Endothelial cell of umbilical vein (primary cell): Measurements from ENCODE around the gene HIP1R. TPM values are rescaled to one million over a fixed set of nuclear protein-coding genes. Genes with fewer than 3 reads are reported as not detected.

ENCODE experiments used
- BruUV-seq: library from RNA; stranded (reverse); fragments of 400-500 nt; replicated peaks from 2 replicates; lab custom pipeline; 2021; lab: Mats Ljungman, UMichigan
- CTCF ChIA-PET: fragments of 300-600, 350-600 bp; sonication (Branson Sonifier 250); formaldehyde crosslinking; loops from one replicate; lab custom pipeline; 2021; ENCODE audit warnings: antibody characterized with exemption, inconsistent platforms; lab: Charles Lee
- POLR2A ChIA-PET: fragments of 300-600, 350-600 bp; sonication (Branson Sonifier 250); formaldehyde crosslinking; loops from one replicate; lab custom pipeline; 2021; ENCODE audit warnings: antibody characterized with exemption, inconsistent platforms; lab: Charles Lee
- DNase-seq: peaks from one replicate; pipeline ENCODE4 v3.0.0-alpha.2; 2011; ENCODE audit warnings: low read depth, low spot score
- FAIRE-seq: peaks from 2 replicates; lab custom pipeline; 2011; peaks lifted over from hg19 to GRCh38; lab: Jason Lieb, UNC
- H2AFZ ChIP-seq: 2 replicates; pipeline ENCODE4 v1.6.0; 2012; ENCODE audit warnings: low read depth, low read length, control low read depth, inconsistent platforms
- H3K27ac ChIP-seq: 2 replicates; pipeline ENCODE4 v1.5.1; 2011; ENCODE audit warnings: low read depth, mild to moderate bottlenecking, control low read depth, low read length, moderate library complexity; ENCODE audit not compliant: insufficient read depth
- H3K27me3 ChIP-seq, 2 experiments: 2 replicates each; pipeline versions ENCODE4 v1.6.0 to v1.6.1; 2011; ENCODE audit warnings: low read length in 2 of 2, mixed read lengths in 1 of 2; ENCODE audit not compliant: control insufficient read depth in 2 of 2, insufficient read depth in 2 of 2
- H3K36me3 ChIP-seq, 2 experiments: 2 replicates in 1 of 2; 3 replicates in 1 of 2; pipeline ENCODE4 v1.5.1; 2011; ENCODE audit warnings: low read length in 2 of 2, mild to moderate bottlenecking in 1 of 2, moderate library complexity in 1 of 2; ENCODE audit not compliant: control insufficient read depth in 2 of 2, insufficient read depth in 2 of 2; ENCODE audit errors: extremely low read depth in 1 of 2
- H3K4me1 ChIP-seq: 3 replicates; pipeline ENCODE4 v1.5.1; 2011; ENCODE audit warnings: mild to moderate bottlenecking, low read length; ENCODE audit not compliant: control insufficient read depth, insufficient read depth; ENCODE audit errors: extremely low read depth
- H3K4me2 ChIP-seq: 2 replicates; pipeline ENCODE4 v1.6.1; 2011; ENCODE audit warnings: low read length, control low read depth, mixed read lengths; ENCODE audit not compliant: insufficient read depth
- H3K4me3 ChIP-seq, 3 experiments: fragments of 200-600 bp in 1 of 3; sonication (generic), shearing (Covaris generic) in 1 of 3; replicated peaks in 1 of 3; 2 replicates each; pipeline ENCODE4 v1.5.1; 2011 to 2016; ENCODE audit warnings: control low read depth in 3 of 3, low read length in 3 of 3, mild to moderate bottlenecking in 2 of 3, inconsistent platforms in 1 of 3, low read depth in 1 of 3, moderate library complexity in 1 of 3; ENCODE audit not compliant: insufficient read depth in 1 of 3
- H3K79me2 ChIP-seq: 2 replicates; pipeline ENCODE4 v1.6.0; 2012; ENCODE audit warnings: low read length, inconsistent platforms; ENCODE audit not compliant: control insufficient read depth, insufficient read depth
- H3K9ac ChIP-seq: replicated peaks from 2 replicates; pipeline ENCODE3; 2011; ENCODE audit warnings: low read length, control low read depth; ENCODE audit not compliant: insufficient read depth; ENCODE audit errors: extremely low read depth
- H3K9me1 ChIP-seq: replicated peaks from 3 replicates; pipeline ENCODE4 v1.6.0; 2011; ENCODE audit warnings: mild to moderate bottlenecking, low read length; ENCODE audit not compliant: control insufficient read depth, insufficient read depth; ENCODE audit errors: extremely low read depth
- H3K9me3 ChIP-seq: replicated peaks from 2 replicates; pipeline ENCODE4 v1.5.1; 2012; ENCODE audit warnings: low read length, inconsistent platforms; ENCODE audit not compliant: control insufficient read depth, insufficient read depth
- H4K20me1 ChIP-seq: replicated peaks from 2 replicates; pipeline ENCODE3; 2011; ENCODE audit warnings: mild to moderate bottlenecking, low read length; ENCODE audit not compliant: control insufficient read depth, insufficient read depth; ENCODE audit errors: extremely low read depth
- EZH2 ChIP-seq: IDR thresholded peaks from 2 replicates; pipeline ENCODE4 v1.6.1; 2012; ENCODE audit warnings: borderline replicate concordance, low read depth, mild to moderate bottlenecking, moderate library complexity, low read length, inconsistent platforms; ENCODE audit not compliant: severe bottlenecking
- FOS ChIP-seq: IDR thresholded peaks from 2 replicates; pipeline ENCODE4 v1.6.1; 2011; ENCODE audit warnings: mild to moderate bottlenecking, low read length, moderate library complexity, borderline replicate concordance; ENCODE audit not compliant: insufficient read depth
- GATA2 ChIP-seq: IDR thresholded peaks from 2 replicates; pipeline ENCODE4 v1.7.0; 2011; ENCODE audit warnings: low read depth, mild to moderate bottlenecking, moderate library complexity, mixed read lengths, low read length; ENCODE audit not compliant: insufficient read length, insufficient read depth
- JUN ChIP-seq: IDR thresholded peaks from 2 replicates; pipeline ENCODE4 v1.6.1; 2011; ENCODE audit warnings: borderline replicate concordance, low read depth; ENCODE audit not compliant: insufficient read length, insufficient read depth
- MYC ChIP-seq: IDR thresholded peaks from one replicate; pipeline ENCODE4 v1.6.1; 2011; ENCODE audit warnings: mild to moderate bottlenecking, low read depth, low read length
- POLR2A ChIP-seq: IDR thresholded peaks from 2 replicates; pipeline ENCODE4 v1.6.1; 2012; ENCODE audit warnings: low read depth, mild to moderate bottlenecking, control low read depth, low read length
- POLR2AphosphoS5 ChIP-seq: IDR thresholded peaks from 2 replicates; pipeline ENCODE4 v1.6.1; 2012; ENCODE audit warnings: low read depth, mild to moderate bottlenecking, control low read depth, low read length, moderate library complexity; ENCODE audit not compliant: insufficient read depth
- dilution Hi-C: fragments of 300-500 bp; cut with MboI; formaldehyde crosslinking; loops from one replicate; pipeline ENCODE4 v1.15.0; 2019; ENCODE audit warnings: low sequenced_read_pairs; ENCODE audit not compliant: extremely low pct_ligation_motif_present
- intact Hi-C: fragments of 100-400 bp; cut with micrococcal nuclease; formaldehyde crosslinking; loops from one replicate; pipeline ENCODE4 v1.10.0; 2022
- polyA plus RNA-seq, 4 experiments: library from polyadenylated mRNA; depleted of rRNA in 3 of 4; stranded (reverse) in 3 of 4; unstranded in 1 of 4; fragments of >200 nt; gene quantifications; 2 replicates each; pipeline versions ENCODE4 v1.2.1 to v1.2.3, GENCODE V29; 2011 to 2012; ENCODE audit warnings: missing spikeins in 1 of 4
- total RNA-seq: library from RNA; stranded (reverse); gene quantifications from 2 replicates; pipeline ENCODE4 v1.2.3, GENCODE V29; 2021
- TF ChIP-seq, protein P1 (sequence below): IDR thresholded peaks from 2 replicates; pipeline ENCODE4 v1.6.1; 2011; ENCODE audit not compliant: insufficient read depth, insufficient read length
- TF ChIP-seq, protein P2 (sequence below), 2 donors: IDR thresholded peaks; 1 replicate in 1 of 2; 2 replicates in 1 of 2; pipeline ENCODE4 v1.5.1; 2011; ENCODE audit warnings: low read length in 2 of 2, mild to moderate bottlenecking in 2 of 2, moderate library complexity in 2 of 2, control low read depth in 1 of 2, inconsistent platforms in 1 of 2, low read depth in 1 of 2; ENCODE audit not compliant: insufficient read depth in 1 of 2; ENCODE audit errors: extremely low read depth in 1 of 2

The HIP1R gene
- total and polyA plus RNA-seq, 2 donors (not counting 3 experiments of a cell fraction or from before 2014, with no cell fraction given) = 111 to 122 TPM

DNA sequence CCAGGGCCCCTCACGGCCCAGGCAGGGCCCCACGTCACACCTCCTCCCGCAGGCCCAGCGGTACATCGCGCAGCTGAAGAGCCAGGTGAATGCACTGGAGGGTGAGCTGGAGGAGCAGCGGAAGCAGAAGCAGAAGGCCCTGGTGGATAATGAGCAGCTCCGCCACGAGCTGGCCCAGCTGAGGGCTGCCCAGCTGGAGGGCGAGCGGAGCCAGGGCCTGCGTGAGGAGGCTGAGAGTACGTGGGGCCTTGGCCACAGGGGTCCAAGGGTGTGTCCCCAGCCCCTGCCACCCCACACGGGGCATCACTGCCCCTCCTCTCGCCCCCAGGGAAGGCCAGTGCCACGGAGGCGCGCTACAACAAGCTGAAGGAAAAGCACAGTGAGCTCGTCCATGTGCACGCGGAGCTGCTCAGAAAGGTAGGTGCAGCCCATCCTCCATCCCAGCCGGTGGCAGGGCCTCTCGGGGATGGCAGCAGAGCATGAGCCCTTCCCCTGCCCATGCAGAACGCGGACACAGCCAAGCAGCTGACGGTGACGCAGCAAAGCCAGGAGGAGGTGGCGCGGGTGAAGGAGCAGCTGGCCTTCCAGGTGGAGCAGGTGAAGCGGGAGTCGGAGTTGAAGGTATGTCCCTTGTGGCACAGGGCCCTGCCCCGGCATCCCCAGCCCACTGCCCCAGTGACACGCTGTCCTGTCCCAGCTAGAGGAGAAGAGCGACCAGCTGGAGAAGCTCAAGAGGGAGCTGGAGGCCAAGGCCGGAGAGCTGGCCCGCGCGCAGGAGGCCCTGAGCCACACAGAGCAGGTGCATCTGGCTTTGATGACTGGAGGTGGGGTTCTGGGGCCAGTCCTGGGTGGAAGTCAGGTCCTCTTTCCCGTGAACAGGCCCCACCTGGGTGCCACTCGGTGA, 20.9 kb downstream of the HIP1R start:
- no peak overlapping the region for H3K4me2 ChIP-seq
- peaks cover 10 to 56% of the 10 kb centered on the region in 2 experiments for H3K36me3 ChIP-seq
- H2AFZ ChIP-seq = no peak overlapping the region
- H3K4me3 ChIP-seq = no peak overlapping the region
- H3K4me1 ChIP-seq = peaks cover 22% of the 10 kb centered on the region
- no peak overlapping the region for H3K27ac ChIP-seq
- no peak overlapping the region for H3K9ac ChIP-seq
- no peak for TF ChIP-seq EZH2
- TF ChIP-seq, protein P1, sequence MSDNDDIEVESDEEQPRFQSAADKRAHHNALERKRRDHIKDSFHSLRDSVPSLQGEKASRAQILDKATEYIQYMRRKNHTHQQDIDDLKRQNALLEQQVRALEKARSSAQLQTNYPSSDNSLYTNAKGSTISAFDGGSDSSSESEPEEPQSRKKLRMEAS = no peak
- TF ChIP-seq, protein P2, sequence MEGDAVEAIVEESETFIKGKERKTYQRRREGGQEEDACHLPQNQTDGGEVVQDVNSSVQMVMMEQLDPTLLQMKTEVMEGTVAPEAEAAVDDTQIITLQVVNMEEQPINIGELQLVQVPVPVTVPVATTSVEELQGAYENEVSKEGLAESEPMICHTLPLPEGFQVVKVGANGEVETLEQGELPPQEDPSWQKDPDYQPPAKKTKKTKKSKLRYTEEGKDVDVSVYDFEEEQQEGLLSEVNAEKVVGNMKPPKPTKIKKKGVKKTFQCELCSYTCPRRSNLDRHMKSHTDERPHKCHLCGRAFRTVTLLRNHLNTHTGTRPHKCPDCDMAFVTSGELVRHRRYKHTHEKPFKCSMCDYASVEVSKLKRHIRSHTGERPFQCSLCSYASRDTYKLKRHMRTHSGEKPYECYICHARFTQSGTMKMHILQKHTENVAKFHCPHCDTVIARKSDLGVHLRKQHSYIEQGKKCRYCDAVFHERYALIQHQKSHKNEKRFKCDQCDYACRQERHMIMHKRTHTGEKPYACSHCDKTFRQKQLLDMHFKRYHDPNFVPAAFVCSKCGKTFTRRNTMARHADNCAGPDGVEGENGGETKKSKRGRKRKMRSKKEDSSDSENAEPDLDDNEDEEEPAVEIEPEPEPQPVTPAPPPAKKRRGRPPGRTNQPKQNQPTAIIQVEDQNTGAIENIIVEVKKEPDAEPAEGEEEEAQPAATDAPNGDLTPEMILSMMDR (IDR thresholded peaks at IDR 0.05; ENCODE audit: extremely low read depth in 1 of 2, insufficient read depth in 1 of 2, low read depth in 1 of 2, low read length in 2 of 2) = no peak
- no peak for TF ChIP-seq FOS
- TF ChIP-seq MYC = no peak
- TF ChIP-seq JUN = no peak
- TF ChIP-seq POLR2A = no peak
- no peak for TF ChIP-seq GATA2
- TF ChIP-seq POLR2AphosphoS5 = no peak
- ChIA-PET POLR2A (interaction anchor here (1.3 kb wide), 1 partner anchor 20 kb away, joined by 6 read pairs; no protein-coding TSS in a partner anchor), CTCF (interaction anchor here (0.6 to 10.5 kb wide), 4 partner anchors 62 to 382 kb away, joined by 3 to 200 read pairs (median 6); partner anchors contain the start of gene ABCB9)
- no peaks in the 10 kb centered on the region for H3K9me3 ChIP-seq
- no peak for FAIRE-seq
- DNase-seq = no peak
- dilution Hi-C loops = no loop called here
- no TSS peak for BruUV-seq
- H3K79me2 ChIP-seq = no peaks in the 10 kb centered on the region
- no peaks in the 10 kb centered on the region for H4K20me1 ChIP-seq
- no peaks in the 10 kb centered on the region for H3K27me3 ChIP-seq
- H3K9me1 ChIP-seq = no peaks in the 10 kb centered on the region
- intact Hi-C loops = no loop called here
